CD4-positive, alpha-beta T cell treated with Interferon alpha-2 for 1 hour (primary cell): ENCODE results near the gene DUSP15.

Experiments used
- DNase-seq, 2 donors: peaks; one replicate each; pipeline ENCODE4 v3.0.0-alpha.2; 2020 to 2022

DUSP15 gene

DNA sequence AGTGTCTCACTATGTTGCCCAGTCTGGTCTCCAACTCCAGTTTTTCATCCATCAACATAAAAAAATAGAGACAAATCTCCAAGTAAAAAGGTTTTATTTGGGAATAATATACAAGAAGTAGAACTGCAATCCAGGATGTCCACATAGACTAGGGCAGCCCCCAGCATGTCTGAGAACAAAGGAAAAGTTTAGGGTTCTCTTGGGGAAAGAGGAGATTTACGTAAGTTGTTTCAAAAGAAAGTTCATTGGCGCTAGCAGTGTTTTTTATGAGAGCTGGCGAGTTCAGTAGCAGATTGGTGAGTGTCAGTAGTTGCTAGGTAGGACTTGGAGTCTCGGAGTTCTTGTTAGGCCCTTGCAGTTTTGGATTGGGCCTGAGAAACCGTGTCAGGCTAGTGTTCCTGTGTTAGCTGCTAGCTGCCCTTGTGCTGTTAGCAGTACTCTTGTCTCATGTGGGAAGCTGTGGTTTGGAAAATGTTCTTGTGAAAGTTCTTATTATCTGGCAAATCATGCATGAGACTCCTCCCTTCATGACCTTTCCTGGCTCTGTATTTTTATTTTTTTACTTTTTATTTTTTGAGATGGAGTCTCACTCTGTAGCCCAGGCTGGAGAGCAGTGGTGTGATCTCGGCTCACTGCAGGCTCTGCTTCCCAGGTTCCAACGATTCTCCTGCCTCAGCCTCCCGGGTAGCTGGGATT is 24.8 kb upstream of the DUSP15 start:
- DNase-seq, result peak; percentile 50 to 68

DNA sequence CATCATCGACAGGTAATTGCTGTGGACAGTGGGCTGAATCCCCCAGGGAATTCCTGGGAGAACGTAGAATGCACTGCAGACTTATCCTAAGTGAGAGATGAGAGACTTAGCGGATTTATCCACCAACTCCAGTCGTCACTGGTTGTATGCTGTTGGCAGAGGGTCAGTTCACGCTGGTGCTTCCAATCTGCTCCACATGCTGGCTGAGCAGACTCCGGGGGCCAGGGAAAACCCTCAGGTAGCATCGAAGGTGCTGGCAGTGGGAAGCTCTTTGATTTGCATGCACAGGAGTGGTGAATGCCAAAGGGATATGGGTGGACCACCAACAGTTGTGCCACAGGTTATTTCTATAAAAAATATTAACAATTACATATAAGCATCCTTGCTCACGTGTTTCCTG is 20.3 kb upstream of the DUSP15 start:
- DNase-seq, result no peak

DNA sequence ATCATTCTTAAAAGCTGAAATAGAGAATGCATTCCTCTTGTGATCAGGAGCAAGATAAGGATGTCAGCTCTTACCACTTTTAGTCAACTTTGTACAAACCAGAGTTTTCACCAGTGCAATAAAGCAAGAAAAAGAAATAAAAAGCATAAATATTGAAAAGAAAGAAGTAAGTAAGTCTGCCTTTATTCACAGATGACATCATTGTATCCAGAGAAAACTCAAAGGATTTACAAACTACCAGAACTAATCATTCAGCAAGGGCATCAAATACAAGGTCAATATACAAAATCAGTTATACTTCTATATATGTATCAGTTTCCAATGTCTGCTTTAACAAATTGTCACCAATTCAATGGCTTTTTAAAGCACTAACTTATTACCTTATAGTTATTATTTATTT is 13.5 kb upstream of the DUSP15 start:
- no peak for DNase-seq

DNA sequence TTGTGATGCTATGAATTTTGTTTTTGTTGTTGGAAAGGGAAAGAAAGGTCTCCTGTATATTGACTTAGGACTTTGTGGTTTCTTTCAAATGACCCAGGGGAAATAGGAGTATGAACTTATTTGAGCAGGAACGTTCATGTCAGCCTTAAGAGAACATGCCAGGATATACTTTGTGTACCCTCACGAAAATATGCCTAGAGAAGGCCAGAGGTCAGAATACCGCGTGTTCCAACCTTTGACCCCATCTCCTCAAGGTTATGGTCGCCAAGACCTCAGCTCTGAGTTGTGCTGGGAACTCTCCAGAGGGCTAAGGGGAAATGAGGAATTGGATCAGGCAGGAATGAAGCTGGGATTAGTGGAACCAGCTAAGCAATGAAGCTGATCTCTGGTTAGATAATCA is 11.6 kb upstream of the DUSP15 start:
- DNase-seq, result no peak

DNA sequence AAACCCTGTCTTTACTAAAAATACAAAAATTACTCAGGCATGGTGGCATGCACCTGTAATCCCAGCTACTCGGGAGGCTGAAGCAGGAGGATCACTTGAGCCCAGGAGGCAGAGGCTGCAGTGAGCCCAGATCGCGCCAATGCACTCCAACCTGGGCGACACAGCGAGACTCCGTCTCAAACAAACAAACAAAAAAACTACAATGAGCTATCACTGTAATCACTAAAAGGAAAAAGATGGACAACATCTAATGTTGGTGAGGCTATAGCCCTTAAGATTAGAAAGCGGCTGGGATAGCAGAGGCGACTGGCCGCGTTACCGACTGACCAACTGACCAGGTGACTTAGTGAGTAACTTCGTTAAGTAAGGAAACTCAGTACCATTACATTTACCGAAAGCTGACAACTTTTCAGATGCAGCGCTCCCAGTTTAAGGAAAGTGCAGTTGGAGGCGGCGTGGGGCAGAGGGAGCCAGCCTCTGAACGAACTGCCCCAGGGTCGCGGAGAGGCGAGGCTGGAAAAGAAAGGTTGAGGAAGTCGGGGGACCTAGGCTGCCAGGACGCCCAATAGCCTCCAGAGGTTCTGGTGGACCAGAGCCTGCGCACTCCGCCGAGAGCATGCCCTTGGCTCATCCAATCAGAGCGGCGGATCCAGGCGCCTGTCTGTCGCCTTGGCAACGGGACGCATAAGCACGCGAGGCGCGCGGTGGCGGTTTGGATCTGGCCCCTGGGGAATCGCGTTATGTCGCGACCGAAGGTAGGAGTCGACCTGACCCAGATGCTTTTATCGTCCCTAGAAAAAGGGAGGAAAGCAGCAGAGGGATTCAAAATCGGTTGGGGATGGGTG is 9.0 kb upstream of the DUSP15 start:
- peak; percentile 85 to 88 for DNase-seq

DNA sequence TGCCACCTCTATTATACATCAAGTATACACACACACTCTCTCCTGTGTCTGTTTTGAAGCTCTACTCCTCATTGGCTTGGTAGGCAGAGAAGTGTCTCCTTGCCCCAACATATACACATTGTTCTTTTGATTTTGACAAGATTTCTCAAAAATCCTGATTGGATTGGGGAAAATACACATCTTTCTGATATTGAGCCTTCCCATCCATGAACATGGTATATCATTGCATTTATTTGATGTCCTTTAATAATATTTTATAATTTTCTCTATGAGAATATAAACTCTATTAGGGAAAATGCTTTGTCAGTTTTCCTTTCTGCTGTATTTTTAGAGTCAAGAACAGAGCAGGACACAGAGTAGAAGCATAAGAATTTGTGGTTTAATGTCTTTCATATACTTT is 7.4 kb upstream of the DUSP15 start:
- no peak for DNase-seq

DNA sequence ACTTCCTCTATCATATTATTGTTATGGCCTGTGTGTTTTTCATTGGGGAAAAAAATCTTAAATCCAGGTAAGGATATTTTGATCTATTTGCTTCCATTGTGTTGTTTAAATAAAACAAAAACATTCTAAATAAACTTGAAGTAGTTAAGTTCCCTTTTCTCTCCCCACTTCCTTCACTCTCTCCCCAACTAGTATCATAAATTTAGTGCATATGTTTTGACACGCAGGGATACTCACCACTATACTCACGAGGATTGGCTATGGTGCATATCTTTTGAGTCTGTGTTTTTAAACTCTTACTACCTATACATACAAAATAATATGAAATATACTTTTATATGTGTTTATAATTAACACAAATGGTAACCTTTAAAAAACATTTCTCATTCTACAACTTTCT is 5.3 kb upstream of the DUSP15 start:
- no peak for DNase-seq

DNA sequence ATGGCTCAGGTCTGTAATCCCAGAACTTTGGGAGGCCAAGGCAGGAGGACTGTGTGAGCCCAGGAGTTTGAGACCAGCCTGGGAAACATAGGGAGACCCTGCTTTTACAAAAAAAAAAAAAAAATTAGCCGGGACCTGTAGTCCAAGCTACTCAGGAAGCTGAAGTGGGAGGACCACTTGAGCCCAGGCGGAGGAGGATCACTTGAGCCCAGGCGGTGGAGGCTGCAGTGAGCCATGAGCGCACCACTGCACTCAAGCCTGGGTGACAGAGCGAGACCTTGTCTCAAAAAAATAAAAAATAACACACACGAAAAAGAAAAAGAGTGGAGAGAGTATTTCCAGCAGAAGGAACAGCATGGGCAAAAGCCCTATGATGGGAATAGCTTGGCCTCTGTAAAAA is 2.1 kb upstream of the DUSP15 start:
- DNase-seq, result no peak

DNA sequence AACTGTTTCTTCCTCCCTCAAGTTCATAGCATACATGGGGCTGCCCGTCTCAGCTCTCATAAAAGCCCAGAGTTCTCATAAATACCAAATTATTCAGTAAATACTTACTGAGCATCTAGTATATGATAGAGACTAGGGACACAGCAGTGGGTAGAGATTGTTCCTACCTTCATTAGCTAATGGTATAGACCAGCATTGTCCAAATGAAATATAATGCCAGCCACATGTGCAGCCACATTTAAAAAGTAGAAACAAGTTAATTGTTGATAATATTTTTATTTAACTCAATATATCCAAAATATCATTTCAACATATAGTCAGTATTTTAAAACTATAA is 1.3 kb upstream of the DUSP15 start:
- DNase-seq, result no peak

DNA sequence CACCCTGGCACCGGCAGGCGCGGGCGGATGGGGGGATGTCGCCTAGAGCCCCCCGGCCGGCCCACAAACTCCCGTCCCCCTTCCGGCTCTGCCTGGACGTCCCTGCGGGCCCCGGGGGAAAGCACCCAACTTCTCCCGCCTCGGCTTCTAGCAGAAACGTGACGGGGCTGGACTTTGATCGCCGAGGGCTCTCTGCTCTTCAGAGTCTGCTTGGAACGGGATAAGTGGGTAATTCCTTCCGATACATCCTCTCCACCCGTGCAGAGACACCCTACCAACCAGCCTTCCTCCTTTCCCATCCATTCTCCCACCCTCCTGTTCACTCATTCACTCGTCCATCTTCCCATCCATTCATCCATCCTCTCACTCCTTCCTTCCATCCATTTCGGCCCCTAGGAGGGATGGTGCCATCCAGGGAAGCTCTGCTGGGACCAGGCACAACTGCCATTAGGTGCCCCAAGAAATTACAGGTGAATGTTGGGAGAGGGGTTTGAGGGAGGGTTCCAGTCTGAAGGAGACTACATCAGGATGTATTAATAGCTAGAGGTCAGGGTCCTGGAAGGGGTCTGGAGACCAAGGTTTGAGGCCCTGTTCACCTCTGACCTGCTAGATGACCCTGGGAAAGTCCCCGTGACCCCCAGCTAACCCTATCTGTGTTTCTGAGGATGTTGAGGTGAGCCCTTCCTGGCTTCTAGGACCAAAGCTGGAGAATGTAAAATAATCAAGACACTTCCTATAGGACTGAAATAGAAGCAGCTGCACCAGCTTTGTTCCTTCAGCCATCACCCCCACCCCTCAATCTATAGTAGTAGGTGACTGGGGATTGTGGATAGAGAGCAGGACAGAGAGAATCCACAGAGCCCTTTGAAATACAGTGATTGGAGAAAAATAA is 645 bp upstream of the DUSP15 start:
- DNase-seq, result no peak

DNA sequence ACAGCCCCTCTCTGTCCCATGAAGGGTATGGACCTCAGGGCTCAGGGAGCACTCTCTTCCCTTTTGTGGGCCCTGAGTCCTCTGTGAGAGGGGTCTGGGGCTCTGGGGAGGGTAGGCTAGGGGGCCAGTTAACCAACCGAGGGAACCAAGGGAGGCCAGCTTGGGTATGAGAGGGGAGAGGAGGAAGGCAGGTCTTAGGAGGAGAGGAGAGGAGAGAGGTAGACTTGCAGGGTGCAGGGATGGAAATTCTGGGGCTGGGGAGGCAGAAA is 720 bp downstream of the DUSP15 start:
- DNase-seq, result no peak

DNA sequence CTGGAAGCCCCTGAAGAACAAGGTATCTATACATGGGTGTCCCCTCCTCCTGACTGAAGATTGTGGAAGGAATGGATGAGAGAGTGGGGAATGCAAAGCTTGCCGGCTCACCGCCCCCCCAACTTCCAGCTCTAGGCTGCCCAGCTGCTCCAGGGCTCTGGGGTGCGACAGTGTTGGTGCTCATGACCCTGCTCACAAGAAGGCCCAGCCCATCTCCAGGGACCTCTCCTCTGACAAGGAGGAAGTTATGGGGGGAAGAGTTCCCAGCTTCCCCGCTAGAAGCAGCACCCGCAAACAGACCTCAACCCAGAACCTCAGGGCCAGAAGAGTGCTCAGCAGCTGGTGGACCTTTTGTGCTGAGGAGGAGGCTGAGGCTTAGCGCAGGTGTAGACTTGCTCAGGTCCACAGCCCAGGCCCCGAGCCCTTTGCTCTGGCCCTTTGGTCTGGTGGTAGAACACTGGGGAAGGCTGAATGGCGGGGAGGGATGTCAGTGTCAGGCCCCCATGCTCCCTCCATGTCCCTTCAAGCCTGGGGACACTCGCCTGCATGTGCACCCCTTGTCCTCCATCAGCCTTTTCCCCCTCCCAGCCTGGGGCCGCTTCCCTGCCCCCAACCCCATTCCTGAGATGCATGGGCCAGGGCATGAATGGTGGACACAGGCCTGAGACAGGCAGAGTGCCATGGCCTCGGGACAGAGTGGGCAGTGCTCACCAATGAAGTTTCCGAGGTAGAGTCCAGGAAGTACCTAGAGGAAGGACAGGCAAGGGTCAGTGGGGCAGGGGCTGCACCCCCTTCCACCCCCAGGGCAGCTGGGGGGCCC is 1.3 kb downstream of the DUSP15 start:
- DNase-seq, result no peak

DNA sequence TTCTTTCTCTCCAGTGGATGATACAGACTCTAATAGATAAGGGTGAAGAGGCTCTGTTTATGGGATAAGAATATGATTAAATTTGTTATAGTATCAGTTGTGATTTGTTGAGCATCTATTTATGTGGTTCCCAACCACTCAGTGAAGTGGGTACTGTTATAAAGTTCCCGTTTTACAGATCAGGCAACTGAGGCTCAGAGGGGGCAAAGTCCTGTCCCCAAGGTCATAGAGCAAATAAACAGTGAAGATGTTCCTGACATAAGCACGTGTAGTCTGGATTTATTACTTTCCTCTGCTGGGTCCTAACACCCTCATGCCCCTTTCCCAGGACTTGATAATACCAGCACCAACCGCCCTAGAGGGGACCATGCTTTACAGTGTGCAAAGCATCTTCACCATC is 4.1 kb downstream of the DUSP15 start:
- no peak for DNase-seq

DNA sequence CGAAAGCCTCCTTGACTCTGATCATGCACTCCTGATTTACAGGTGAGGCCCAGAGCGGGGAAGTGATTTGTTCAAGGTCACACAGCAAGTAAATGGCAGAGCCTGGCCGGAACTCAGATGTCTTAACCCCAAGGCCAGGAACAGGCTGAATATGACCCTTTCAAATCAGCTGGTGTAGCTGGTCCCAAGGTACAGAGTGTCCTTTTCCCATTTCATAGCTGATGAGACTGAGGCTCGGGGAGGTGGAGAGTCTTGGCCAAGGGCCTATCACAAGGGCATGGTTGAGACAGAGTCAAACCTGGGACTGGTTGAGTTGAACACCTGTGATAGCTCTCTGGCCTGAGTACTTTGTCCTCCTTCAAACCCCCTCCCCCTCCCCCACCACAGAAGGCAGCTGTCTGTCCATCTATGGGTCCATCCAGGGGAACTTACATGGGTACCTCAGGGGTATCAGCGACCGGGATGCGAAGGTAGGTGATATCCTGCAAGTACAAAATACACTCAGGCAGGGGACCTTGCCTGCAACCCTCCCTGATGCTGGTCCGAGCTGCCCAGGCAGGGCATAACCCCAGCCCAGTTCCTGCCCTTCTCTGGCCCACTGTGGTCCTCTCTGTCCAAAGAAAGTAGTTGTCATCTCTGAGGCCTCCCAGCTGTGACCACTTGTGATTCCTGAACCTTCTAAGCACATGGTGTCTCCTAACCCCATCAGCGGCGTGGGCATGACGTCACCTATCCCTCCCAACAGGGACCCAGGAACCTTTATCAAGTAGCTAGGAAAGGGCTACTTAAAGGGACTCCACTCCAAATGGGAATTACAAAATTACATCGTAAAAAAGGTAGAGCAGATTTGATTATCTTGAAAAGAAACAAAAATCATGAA is 5.6 kb downstream of the DUSP15 start:
- no peak for DNase-seq

DNA sequence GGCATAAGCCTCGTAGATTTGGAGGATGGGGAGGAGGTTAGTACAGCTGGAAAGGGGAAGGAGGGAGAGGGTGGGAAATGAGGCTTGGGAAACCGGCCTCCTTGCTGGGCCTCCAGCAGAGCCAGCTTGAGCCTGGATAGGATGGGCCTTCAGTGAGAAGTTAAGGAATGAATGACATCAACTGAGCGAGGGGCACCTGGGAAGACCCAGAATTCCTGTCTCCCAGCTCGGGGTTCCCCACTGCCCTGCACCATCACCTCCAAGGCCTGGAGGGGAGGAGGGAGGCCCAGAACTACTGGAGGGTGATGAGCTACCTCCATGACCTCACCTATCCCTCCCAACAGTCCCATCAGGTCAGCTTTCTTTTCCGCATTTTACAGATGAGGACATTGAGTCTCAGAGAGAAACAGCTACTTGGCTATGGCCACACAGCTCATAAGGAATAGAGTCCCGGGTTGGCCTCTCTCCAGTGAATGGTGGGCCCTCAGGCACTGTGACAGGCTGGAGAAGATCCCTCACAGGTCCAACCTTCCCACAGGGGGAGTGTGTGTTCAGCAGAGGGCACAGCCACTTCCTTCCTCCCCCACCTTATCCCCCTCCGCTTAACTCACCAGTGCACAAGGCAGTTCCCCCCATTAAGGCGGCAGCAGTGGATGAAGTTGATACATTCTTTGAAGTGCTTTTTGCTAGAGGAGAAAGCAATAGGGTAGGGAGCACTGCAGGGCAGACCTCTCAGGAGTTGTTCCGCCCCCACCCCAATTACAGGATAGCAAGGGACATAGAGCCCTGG is 6.8 kb downstream of the DUSP15 start:
- DNase-seq, result no peak

DNA sequence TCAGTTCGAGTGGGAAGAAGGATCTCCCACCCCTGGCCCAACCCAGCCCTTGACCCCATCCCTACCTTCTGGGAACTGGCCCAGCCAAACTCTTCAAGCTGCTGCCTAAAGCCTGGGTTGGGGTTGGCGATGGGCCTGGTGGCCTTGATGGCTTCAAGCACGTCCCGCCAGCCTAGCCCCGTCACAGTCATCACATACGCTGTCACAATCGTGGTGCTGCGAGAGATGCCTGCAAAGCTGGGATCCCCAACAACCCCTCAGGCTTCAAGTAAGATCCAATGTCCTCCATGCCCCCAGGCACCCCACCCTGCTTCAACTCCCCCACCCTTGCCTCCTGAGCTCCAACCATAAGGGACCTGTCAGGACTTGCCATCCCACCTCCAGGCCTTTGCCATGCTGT is 7.8 kb downstream of the DUSP15 start:
- no peak for DNase-seq

DNA sequence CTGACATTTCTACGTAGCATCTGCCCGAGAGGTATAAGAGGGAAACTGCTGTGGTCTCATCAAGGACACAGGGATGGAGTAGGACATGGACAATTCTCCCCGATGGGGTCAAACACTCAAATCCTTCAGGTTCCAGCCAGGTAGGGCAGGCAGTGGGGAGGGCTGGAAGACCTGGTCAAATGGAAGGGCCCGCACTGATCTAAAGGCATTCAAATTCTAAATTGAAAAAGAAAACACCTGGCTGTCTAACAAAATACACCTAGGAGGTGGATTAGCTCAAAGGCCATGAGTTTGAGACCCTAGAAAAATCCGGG is 8.2 kb downstream of the DUSP15 start:
- no peak for DNase-seq

DNA sequence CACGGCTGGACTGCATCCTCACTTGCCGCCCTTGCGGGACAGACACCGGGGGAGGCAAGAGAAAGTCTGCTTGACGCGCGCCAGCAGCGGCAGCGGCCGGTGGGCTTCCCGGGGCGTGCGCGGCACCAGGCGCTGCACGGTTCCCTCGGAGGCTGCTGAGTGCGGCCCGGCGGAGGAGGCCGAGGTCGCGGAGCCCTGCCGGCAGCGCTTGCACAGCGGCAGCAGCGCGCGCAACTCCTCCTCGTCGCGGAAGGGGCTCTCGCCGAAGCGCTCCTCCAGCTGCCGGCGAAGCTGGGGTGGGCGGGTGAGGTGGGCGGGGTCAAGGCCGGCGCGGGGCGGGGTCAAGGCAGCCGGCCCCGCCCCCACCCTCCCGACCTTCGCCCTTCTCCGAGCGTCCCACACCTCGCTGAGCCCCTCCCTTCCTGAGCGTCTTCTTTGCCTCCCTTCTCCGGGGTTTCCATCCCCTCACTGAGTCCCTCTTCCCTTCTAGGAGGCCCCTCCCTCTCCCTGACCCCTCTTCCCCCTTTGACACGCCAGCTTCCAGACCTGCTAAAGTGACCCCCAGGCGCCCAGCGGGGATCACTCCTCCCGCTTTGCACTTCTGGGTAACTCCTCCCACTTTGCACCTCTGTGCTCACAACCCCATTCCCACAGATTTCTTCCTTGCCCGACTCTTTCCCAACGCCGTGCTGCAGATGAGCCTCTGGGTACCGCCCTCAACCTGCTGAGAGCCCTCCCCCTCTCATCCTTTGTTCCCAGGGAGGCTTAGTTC is 8.8 kb downstream of the DUSP15 start:
- DNase-seq, result peak; percentile 77 to 78

DNA sequence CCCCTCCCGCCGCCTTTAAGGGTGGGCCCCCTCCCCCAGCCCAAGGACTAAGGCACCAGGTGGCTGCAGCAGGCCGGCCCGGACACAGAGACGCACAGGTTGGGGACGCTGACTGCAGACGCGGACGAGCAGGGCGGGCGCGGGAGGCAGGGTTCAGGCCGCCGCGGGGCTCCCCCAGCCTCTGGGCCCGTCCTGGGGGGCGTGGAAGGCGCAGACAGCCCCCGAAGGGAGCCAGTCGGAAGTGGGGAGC is 9.3 kb downstream of the DUSP15 start:
- DNase-seq, result no peak

DNA sequence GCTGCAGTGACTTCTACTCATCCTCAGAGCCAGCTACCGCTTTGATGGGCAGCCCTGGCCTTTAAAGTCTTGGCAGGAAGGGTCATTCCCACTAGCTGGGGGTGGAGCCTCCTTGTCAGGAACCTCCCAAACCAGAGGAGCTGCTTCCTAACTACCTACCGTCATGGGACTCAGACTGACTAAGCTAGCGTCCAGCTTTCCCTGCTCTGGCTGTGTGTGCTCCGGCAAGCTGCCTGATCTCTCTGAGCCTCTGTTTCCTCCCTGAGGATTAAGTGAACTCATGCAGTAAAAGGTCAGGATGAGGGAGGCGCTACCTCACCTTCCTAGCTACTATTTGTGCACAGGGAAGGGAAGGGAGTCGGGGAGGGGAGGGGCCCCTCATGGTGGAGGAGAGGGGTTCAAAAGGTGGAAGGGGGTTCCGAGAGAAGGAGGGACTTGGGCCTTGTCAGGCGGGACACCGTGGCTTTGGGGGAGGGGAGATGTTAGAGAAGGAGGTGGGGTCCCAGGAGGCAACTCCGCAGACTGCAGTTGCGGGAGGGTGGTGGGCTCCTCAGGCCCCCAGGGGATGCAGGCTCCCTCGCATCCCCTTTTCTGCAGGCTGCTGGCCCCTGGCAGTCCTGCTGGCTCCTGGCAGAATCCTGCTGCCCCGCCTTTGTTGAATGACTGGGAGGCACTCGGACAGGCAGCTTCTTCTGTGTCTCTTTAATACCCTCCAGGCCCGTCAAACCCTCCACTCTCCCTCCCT is 9.8 kb downstream of the DUSP15 start:
- no peak for DNase-seq
